Measurements from ENCODE around the gene TGFA.

TGFA gene

DNA sequence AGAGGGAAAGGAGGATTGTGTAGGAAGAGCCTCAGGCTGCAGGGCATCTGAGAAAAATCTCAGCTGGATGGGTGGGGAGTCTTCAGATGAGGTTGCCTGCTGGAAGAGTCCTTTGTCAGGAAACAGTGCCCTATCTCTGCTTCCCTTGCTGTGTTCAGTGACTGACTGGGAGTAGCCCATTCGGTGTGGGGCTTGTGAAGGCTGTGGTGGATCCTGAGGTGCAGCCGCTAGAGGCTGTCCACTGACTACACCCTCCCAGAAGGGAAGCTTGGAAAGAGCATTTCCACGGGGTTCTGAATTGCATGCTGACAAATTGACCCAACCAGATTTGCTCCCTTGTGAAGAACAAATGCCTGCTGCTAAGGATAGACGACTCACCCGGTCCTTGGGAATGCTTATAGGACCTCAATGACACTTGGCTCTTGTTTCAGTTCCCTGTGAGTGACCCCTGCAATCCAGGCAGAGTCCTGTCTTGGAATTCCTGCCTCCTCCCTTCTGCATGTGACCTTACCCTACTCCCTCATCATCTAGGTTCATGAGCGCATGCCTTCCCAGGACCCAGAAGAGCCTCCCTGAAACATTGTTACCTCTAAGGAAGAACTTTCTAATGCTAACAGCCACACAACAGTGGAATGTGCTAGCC is 142.0 kb downstream of the TGFA start:
- no peak for DNase-seq (ENCODE audit: low spot score)
- TF ChIP-seq, protein P1, sequence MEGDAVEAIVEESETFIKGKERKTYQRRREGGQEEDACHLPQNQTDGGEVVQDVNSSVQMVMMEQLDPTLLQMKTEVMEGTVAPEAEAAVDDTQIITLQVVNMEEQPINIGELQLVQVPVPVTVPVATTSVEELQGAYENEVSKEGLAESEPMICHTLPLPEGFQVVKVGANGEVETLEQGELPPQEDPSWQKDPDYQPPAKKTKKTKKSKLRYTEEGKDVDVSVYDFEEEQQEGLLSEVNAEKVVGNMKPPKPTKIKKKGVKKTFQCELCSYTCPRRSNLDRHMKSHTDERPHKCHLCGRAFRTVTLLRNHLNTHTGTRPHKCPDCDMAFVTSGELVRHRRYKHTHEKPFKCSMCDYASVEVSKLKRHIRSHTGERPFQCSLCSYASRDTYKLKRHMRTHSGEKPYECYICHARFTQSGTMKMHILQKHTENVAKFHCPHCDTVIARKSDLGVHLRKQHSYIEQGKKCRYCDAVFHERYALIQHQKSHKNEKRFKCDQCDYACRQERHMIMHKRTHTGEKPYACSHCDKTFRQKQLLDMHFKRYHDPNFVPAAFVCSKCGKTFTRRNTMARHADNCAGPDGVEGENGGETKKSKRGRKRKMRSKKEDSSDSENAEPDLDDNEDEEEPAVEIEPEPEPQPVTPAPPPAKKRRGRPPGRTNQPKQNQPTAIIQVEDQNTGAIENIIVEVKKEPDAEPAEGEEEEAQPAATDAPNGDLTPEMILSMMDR (IDR thresholded peaks at IDR 0.05; ENCODE audit: borderline replicate concordance, control extremely low read depth, extremely low read depth, insufficient read depth, missing control alignments): no peak
- in situ Hi-C loops (cut with MboI; ENCODE audit: low sequenced_read_pairs, unreplicated experiment): no loop called here

DNA sequence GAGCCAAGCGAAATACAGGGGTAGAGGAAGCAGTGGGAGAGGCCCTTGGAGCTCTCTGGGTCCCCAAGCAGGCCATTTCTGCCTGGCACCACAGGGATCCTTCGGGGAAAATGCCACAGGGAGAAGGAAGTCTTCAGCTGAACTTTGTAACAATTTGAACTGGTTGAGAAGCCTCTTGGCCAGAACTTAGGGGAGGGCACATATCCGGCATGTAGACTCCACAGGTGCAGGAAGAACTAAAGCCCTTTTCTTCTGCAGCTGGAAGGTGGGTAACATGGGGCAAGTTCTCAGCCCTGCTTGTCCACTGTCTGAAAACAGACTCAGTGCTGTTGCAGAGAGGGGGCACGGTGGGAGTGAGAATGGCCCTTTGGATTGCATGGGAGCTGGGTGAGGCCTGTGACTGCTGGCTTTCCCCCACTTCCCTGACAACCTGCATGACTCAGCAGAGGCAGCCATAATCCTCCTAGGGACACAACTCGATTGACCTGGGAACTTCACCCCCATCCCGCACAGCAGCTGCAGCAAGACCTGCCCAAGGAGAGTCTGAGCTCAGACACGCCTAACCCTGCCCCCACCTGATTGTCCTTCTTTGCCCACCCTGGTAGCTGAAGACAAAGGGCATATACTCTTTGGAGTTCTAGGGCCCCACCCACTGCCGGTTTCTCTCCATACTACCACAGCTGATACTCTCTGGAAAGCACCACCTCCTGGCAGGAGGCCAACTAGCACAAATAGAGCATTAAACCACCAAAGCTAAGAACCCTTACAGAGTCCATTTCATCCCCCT is 150.2 kb downstream of the TGFA start:
- TF ChIP-seq, protein P1 (IDR thresholded peaks at IDR 0.05; ENCODE audit: borderline replicate concordance, control extremely low read depth, extremely low read depth, insufficient read depth, missing control alignments): no peak
- DNase-seq (ENCODE audit: low spot score): no peak
- in situ Hi-C loops (cut with MboI; ENCODE audit: low sequenced_read_pairs, unreplicated experiment): no loop called here

DNA sequence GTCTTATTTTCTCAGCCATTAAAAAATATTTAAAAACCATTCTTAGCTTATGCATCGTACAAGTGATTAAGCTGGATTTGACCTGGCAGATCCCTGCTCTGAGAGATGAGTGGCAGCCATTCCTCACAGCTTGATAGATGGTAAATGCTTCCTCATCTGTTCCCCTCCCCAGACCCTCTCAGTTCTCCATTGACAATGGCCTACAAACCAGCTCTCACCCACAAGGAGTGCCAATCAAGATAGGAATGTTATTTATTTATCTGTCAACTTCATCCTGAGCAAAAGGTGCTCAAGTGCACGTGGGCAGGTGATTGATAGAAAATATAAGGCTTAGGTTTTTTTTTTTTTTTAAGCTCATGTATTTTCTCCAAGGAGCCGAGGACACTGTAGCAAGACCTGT is 153.1 kb downstream of the TGFA start:
- DNase-seq (ENCODE audit: low spot score): no peak
- in situ Hi-C loops (cut with MboI; ENCODE audit: low sequenced_read_pairs, unreplicated experiment): no loop called here
- TF ChIP-seq, protein P1 (IDR thresholded peaks at IDR 0.05; ENCODE audit: borderline replicate concordance, control extremely low read depth, extremely low read depth, insufficient read depth, missing control alignments): no peak

DNA sequence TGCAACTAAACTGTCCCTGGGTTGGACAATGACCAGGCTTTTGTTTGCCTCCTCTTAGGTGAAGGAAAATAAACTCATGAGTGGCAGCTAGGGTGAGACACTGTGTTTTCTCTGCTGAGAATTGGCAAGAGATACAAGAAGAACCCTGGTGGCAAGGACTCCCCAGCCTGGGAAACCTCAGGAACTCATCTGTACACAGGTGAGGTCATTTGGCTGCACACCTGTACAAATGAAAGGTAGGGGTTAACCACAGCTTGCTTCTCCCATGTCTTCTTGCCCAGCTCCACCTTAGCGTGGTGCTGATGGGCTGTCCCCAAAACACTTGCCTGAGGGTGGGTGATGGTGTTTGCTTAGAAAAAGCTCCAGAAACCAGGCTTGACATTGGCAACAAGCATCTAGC is 154.6 kb downstream of the TGFA start:
- TF ChIP-seq, protein P1 (IDR thresholded peaks at IDR 0.05; ENCODE audit: borderline replicate concordance, control extremely low read depth, extremely low read depth, insufficient read depth, missing control alignments): no peak
- DNase-seq (ENCODE audit: low spot score): no peak
- in situ Hi-C loops (cut with MboI; ENCODE audit: low sequenced_read_pairs, unreplicated experiment): no loop called here
